GM12892 (cell line): Measurements from ENCODE around the gene CELF2.

Source experiments
- POLR2A ChIP-seq: IDR thresholded peaks from 2 replicates; pipeline ENCODE4 v1.6.1; 2011; ENCODE audit warnings: low read depth, low read length, control low read depth
- POLR2AphosphoS5 ChIP-seq: IDR thresholded peaks from 2 replicates; pipeline ENCODE4 v1.6.1; 2011; ENCODE audit warnings: low read depth, low read length, control low read depth

DNA sequence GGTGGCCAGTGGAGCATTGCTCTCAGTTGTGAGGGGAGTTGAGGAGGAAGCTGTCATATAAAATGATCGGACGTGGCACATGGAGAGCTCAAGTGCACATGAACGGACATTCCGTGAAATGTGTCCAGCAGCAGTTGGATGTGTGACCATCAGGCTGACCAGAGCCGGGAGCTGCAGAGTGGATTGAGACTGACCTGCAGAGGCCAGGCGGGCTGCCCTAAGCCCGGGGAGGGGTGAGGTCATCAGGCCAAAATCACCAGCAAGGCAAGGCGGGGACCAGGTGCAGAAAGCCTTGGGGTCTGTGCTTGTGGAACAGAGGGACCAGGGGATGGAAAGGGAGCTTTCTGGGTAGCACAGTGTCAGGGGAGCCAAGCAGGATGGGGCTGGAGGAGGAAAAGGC is 279.5 kb downstream of the CELF2 start:
- TF ChIP-seq POLR2AphosphoS5 (no peak), POLR2A (no peak)
